GM23248 (cell line): ENCODE results near the gene MAP3K5.

ENCODE experiments used
- EZH2 ChIP-seq: fragments of 200-600 bp; sonication (generic); IDR thresholded peaks from 2 replicates; pipeline ENCODE4 v1.6.1; 2018; ENCODE audit warnings: antibody characterized with exemption, mild to moderate bottlenecking; ENCODE audit not compliant: insufficient read depth, poor library complexity, severe bottlenecking
- EZH2phosphoT487 ChIP-seq: fragments of 200-600 bp; sonication (generic); IDR thresholded peaks from 2 replicates; pipeline ENCODE4 v1.6.1; 2018; ENCODE audit warnings: antibody characterized with exemption, moderate library complexity, mild to moderate bottlenecking, low read depth; ENCODE audit not compliant: insufficient read depth

- TF ChIP-seq EZH2 (no peak), EZH2phosphoT487 (no peak)
These were observed 192.8 kb downstream of the MAP3K5 start for GRCh38 chr6:136599329-136600011.
